Measurements from ENCODE around the gene TPD52L1. TPM values are rescaled to one million over a fixed set of nuclear protein-coding genes. Genes with fewer than 3 reads are reported as not detected.

The TPD52L1 gene
- total and polyA plus RNA-seq, 2 of the 13 experiments (the other 11 are each of a cell fraction or from before 2014, with no cell fraction given) = 0.49 to 0.53 TPM

DNA sequence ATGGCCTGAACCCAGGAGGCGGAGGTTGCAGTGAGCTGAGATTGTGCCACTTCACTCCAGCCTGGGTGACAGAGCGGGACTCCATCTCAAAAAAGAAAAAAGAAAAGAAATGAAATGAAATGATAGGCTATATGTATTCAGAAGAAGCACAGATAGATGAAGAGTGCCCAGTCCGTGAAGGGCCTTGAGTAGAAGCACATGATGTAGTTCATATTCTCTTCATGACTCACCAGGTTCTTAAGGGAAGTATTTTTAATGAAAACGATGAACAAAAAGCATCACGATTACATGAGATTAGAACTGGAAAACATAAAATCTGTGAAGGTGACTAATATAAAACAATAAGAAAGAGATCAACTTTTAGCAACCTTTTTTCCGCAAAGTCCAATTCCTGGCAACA lies 29.8 kb downstream of the TPD52L1 start:
- Histone ChIP-seq H3K4me2 (ENCODE audit: low read depth, low read length) (no peak overlapping the region), H3K36me3 (replicated peaks in 1 of 2; ENCODE audit: control insufficient read depth in 1 of 2, insufficient read depth in 2 of 2, low read length in 2 of 2) (no peaks in the 10 kb centered on the region), H3K27ac (ENCODE audit: extremely low read length, insufficient read depth, low read length) (no peak overlapping the region), H3K4me1 (ENCODE audit: insufficient read depth, low read length) (no peaks in the 10 kb centered on the region), H3K9me3 (ENCODE audit: low read length) (no peaks in the 10 kb centered on the region), H2AFZ (ENCODE audit: low read length) (no peak overlapping the region), H3K79me2 (ENCODE audit: insufficient read depth, low read length) (no peaks in the 10 kb centered on the region), H3K9ac (ENCODE audit: insufficient read depth, low read depth, low read length) (no peak overlapping the region), H3K4me3 (replicated peaks in 1 of 3; ENCODE audit: insufficient read depth in 1 of 3, low read depth in 2 of 3, low read length in 3 of 3) (no peak overlapping the region), H4K20me1 (ENCODE audit: insufficient read depth, low read length) (no peaks in the 10 kb centered on the region), H3K27me3 (ENCODE audit: control insufficient read depth in 1 of 2, insufficient read depth in 2 of 2, low read length in 2 of 2) (no peaks in the 10 kb centered on the region)
- FAIRE-seq (no peak), DNase-seq (ENCODE audit: low spot score) (no peak), ATAC-seq (no peak)
- ChIA-PET POLR2A (no interaction called here), CTCF (ENCODE audit: low intra/inter-chr PET ratio, low total read pairs) (no interaction called here)
- 26% methylated on average over 6 of the region's 6 CpGs for WGBS (ENCODE audit: low lambda C conversion rate)
- intact Hi-C loops (cut with micrococcal nuclease; ENCODE audit: unreplicated experiment) (no loop called here), in situ Hi-C loops (cut with HindIII; ENCODE audit: extremely low pct_ligation_motif_present, low pct_unique_long_range_greater_than_20kb) (no loop called here)
- no TSS peak for BruUV-seq (replicated peaks)
- TF ChIP-seq CHD2 (IDR thresholded peaks at IDR 0.05; ENCODE audit: low read depth, low read length) (no peak), CCAR2 (optimal IDR thresholded peaks at IDR 0.05; ENCODE audit: low read depth, low read length) (no peak), JARID2 (CRISPR knock-in tag; IDR thresholded peaks at IDR 0.05; ENCODE audit: insufficient replicate concordance) (no peak), GATAD2A (CRISPR knock-in tag; IDR thresholded peaks at IDR 0.05) (no peak), SRY (CRISPR knock-in tag; IDR thresholded peaks at IDR 0.05) (no peak), BRD4 (CRISPR knock-in tag; IDR thresholded peaks at IDR 0.05) (no peak), ZNF432 (CRISPR knock-in tag; IDR thresholded peaks at IDR 0.05; ENCODE audit: borderline replicate concordance) (no peak), CHD4 (IDR thresholded peaks at IDR 0.05; ENCODE audit: borderline replicate concordance, low read length) (no peak), ZBTB3 (CRISPR knock-in tag; IDR thresholded peaks at IDR 0.05; ENCODE audit: borderline replicate concordance, low read depth) (no peak)
- TF ChIP-seq, protein P1, sequence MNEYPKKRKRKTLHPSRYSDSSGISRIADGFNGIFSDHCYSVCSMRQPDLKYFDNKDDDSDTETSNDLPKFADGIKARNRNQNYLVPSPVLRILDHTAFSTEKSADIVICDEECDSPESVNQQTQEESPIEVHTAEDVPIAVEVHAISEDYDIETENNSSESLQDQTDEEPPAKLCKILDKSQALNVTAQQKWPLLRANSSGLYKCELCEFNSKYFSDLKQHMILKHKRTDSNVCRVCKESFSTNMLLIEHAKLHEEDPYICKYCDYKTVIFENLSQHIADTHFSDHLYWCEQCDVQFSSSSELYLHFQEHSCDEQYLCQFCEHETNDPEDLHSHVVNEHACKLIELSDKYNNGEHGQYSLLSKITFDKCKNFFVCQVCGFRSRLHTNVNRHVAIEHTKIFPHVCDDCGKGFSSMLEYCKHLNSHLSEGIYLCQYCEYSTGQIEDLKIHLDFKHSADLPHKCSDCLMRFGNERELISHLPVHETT (CRISPR knock-in tag; conservative IDR thresholded peaks at IDR 0.05) = no peak
- TF ChIP-seq, protein P2, sequence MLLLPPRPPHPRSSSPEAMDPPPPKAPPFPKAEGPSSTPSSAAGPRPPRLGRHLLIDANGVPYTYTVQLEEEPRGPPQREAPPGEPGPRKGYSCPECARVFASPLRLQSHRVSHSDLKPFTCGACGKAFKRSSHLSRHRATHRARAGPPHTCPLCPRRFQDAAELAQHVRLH (CRISPR knock-in tag; IDR thresholded peaks at IDR 0.05; ENCODE audit: borderline replicate concordance, low read depth) = no peak
- TF ChIP-seq, protein P3, sequence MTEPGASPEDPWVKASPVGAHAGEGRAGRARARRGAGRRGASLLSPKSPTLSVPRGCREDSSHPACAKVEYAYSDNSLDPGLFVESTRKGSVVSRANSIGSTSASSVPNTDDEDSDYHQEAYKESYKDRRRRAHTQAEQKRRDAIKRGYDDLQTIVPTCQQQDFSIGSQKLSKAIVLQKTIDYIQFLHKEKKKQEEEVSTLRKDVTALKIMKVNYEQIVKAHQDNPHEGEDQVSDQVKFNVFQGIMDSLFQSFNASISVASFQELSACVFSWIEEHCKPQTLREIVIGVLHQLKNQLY (CRISPR knock-in tag; IDR thresholded peaks at IDR 0.05) = no peak
- TF ChIP-seq, protein P4, sequence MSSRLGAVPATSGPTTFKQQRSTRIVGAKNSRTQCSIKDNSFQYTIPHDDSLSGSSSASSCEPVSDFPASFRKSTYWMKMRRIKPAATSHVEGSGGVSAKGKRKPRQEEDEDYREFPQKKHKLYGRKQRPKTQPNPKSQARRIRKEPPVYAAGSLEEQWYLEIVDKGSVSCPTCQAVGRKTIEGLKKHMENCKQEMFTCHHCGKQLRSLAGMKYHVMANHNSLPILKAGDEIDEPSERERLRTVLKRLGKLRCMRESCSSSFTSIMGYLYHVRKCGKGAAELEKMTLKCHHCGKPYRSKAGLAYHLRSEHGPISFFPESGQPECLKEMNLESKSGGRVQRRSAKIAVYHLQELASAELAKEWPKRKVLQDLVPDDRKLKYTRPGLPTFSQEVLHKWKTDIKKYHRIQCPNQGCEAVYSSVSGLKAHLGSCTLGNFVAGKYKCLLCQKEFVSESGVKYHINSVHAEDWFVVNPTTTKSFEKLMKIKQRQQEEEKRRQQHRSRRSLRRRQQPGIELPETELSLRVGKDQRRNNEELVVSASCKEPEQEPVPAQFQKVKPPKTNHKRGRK (CRISPR knock-in tag; IDR thresholded peaks at IDR 0.05) = no peak
- TF ChIP-seq, protein P5, sequence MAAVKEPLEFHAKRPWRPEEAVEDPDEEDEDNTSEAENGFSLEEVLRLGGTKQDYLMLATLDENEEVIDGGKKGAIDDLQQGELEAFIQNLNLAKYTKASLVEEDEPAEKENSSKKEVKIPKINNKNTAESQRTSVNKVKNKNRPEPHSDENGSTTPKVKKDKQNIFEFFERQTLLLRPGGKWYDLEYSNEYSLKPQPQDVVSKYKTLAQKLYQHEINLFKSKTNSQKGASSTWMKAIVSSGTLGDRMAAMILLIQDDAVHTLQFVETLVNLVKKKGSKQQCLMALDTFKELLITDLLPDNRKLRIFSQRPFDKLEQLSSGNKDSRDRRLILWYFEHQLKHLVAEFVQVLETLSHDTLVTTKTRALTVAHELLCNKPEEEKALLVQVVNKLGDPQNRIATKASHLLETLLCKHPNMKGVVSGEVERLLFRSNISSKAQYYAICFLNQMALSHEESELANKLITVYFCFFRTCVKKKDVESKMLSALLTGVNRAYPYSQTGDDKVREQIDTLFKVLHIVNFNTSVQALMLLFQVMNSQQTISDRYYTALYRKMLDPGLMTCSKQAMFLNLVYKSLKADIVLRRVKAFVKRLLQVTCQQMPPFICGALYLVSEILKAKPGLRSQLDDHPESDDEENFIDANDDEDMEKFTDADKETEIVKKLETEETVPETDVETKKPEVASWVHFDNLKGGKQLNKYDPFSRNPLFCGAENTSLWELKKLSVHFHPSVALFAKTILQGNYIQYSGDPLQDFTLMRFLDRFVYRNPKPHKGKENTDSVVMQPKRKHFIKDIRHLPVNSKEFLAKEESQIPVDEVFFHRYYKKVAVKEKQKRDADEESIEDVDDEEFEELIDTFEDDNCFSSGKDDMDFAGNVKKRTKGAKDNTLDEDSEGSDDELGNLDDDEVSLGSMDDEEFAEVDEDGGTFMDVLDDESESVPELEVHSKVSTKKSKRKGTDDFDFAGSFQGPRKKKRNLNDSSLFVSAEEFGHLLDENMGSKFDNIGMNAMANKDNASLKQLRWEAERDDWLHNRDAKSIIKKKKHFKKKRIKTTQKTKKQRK (IDR thresholded peaks at IDR 0.05; ENCODE audit: low read length) = no peak
- TF ChIP-seq, protein P6, sequence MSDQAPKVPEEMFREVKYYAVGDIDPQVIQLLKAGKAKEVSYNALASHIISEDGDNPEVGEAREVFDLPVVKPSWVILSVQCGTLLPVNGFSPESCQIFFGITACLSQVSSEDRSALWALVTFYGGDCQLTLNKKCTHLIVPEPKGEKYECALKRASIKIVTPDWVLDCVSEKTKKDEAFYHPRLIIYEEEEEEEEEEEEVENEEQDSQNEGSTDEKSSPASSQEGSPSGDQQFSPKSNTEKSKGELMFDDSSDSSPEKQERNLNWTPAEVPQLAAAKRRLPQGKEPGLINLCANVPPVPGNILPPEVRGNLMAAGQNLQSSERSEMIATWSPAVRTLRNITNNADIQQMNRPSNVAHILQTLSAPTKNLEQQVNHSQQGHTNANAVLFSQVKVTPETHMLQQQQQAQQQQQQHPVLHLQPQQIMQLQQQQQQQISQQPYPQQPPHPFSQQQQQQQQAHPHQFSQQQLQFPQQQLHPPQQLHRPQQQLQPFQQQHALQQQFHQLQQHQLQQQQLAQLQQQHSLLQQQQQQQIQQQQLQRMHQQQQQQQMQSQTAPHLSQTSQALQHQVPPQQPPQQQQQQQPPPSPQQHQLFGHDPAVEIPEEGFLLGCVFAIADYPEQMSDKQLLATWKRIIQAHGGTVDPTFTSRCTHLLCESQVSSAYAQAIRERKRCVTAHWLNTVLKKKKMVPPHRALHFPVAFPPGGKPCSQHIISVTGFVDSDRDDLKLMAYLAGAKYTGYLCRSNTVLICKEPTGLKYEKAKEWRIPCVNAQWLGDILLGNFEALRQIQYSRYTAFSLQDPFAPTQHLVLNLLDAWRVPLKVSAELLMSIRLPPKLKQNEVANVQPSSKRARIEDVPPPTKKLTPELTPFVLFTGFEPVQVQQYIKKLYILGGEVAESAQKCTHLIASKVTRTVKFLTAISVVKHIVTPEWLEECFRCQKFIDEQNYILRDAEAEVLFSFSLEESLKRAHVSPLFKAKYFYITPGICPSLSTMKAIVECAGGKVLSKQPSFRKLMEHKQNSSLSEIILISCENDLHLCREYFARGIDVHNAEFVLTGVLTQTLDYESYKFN (CRISPR knock-in tag; conservative IDR thresholded peaks at IDR 0.05) = no peak
